Panc1 (cell line): ENCODE data around the gene FBLIM1.

Experiments used
- CTCF ChIP-seq: fragments of 450-650 bp; IDR thresholded peaks from 2 replicates; pipeline ENCODE4 v1.5.1; 2017; ENCODE audit warnings: mild to moderate bottlenecking
- POLR2AphosphoS5 ChIP-seq: IDR thresholded peaks from 2 replicates; pipeline ENCODE4 v1.6.1; 2012; ENCODE audit warnings: mild to moderate bottlenecking, low read depth, low read length, moderate library complexity
- REST ChIP-seq, 2 experiments: IDR thresholded peaks; 2 replicates each; pipeline ENCODE4 v1.6.1; 2011 to 2012; ENCODE audit warnings: low read depth in 2 of 2, control low read depth in 1 of 2, low read length in 1 of 2, mild to moderate bottlenecking in 1 of 2, moderate library complexity in 1 of 2; ENCODE audit not compliant: insufficient read depth in 1 of 2

DNA sequence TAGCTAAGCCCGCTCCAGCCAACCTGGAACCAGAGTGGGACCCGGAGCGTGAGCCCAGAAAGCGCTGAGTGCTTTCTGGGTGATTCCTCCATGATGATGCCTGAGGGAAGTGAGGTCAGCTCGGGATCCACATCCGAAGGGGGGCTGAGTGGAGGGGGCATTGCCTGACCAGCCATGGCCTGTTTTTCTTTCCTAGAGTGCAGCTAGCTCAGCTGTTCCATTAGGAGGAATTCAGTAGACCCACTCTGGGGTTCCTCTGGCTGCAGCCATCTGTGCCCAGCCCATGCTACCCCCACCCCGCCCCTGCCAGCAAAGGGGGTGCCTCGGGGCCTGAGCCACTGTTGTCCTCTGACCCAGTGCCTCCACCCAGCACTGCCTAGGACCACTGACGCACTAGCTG lies 32.1 kb upstream of the FBLIM1 start:
- TF ChIP-seq CTCF (no peak), REST (IDR thresholded peaks at IDR 0.05; ENCODE audit: insufficient read depth in 1 of 2, low read depth in 2 of 2, low read length in 1 of 2) (no peak), POLR2AphosphoS5 (no peak)
